Endothelial cell (in vitro differentiated cells): Measurements from ENCODE around the gene MMP24. TPM values are rescaled to one million over a fixed set of nuclear protein-coding genes. Genes with fewer than 3 reads are reported as not detected.
A peak's percentile ranks its signal among the peaks of the same experiment; 100 is the strongest.
"Not testable (repeated sequence)": the region's sequence is repeated elsewhere in the genome, so short reads cannot be mapped to it uniquely, and the experiment has no call there.

Experiments
- DNase-seq: peaks from one replicate; pipeline ENCODE4 v3.0.0; 2021; ENCODE audit warnings: low spot score
- H3K27ac Mint-ChIP-seq: one replicate; pipeline ENCODE4 v1.8.0; 2021; ENCODE audit warnings: mixed read lengths, inconsistent platforms; ENCODE audit not compliant: unreplicated experiment
- H3K27me3 Mint-ChIP-seq: one replicate; pipeline ENCODE4 v1.8.0; 2021; ENCODE audit warnings: mild to moderate bottlenecking, moderate library complexity, mixed read lengths, inconsistent platforms; ENCODE audit not compliant: unreplicated experiment
- H3K36me3 Mint-ChIP-seq: one replicate; pipeline ENCODE4 v1.8.0; 2021; ENCODE audit warnings: mild to moderate bottlenecking, low read depth, mixed read lengths, inconsistent platforms; ENCODE audit not compliant: unreplicated experiment
- H3K4me1 Mint-ChIP-seq: one replicate; pipeline ENCODE4 v1.8.0; 2021; ENCODE audit warnings: mild to moderate bottlenecking, mixed read lengths, inconsistent platforms; ENCODE audit not compliant: unreplicated experiment
- H3K4me3 Mint-ChIP-seq: one replicate; pipeline ENCODE4 v1.8.0; 2021; ENCODE audit warnings: mild to moderate bottlenecking, mixed read lengths, inconsistent platforms; ENCODE audit not compliant: unreplicated experiment
- H3K9me3 Mint-ChIP-seq: one replicate; pipeline ENCODE4 v1.8.0; 2021; ENCODE audit warnings: mixed read lengths, inconsistent platforms; ENCODE audit not compliant: unreplicated experiment
- total RNA-seq: library from RNA; stranded (reverse); fragmentation: NEBNext Ultra II Directional; extraction: Animal tissue kit (Norgen Biotek cat#: 25700); gene quantifications from one replicate; pipeline ENCODE4 v1.2.1, GENCODE V29; 2021; ENCODE audit not compliant: unreplicated experiment
- TF ChIP-seq, protein P1 (sequence below): fragments of 200-600 bp; sonication (generic); IDR thresholded peaks from one replicate; pipeline ENCODE4 v1.5.0; 2021; ENCODE audit warnings: antibody characterized with exemption; ENCODE audit not compliant: unreplicated experiment

Gene MMP24
- total RNA-seq, 1 donor from 2014 or later, result 9.1 TPM

DNA sequence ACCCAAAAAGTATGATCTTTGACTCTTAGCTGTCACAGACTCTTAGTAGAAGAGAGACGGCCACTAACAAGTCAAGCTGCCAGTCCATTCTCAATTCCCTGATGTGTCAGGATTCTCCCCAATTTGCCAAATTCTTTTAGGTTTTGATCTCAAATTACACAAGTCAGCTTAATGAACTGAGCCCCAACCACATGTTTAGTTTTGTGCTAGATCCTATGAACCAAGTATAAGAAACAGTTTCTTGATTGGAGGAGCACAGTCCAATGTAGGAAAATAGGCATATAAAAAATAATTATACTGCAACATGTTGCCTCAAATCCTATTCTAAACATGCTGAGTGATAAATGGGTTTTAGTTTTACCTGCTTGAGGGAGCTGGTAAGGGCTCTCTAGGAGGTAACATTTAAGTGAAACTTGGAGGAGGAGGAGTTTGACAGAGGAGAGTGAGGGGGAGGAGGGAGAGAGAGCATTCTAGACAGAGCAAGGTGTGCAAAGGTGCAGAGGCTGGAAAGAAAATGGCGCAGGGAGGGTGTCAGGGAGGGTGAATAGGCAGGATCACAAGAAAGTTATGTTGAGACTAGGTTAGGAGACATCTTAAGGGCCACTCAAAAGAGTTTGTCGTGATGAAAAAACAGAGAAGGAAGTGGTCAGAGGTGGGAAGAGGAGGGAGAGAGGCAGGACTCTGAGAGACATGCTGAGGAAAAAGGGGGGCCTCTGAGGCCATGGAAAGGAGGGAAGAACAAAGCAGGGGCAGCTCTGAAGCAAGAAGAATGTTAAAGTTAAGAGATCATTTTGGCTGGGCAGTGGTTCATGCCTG, 88.5 kb downstream of the MMP24 start:
- H3K4me1 Mint-ChIP-seq, result peaks cover 36% of the 10 kb centered on the region
- H3K36me3 Mint-ChIP-seq, result no peaks in the 10 kb centered on the region
- no peaks in the 10 kb centered on the region for H3K27me3 Mint-ChIP-seq
- DNase-seq, result no peak
- no peak overlapping the region for H3K4me3 Mint-ChIP-seq
- H3K27ac Mint-ChIP-seq, result peak overlapping the region; percentile 9
- TF ChIP-seq, protein P1, sequence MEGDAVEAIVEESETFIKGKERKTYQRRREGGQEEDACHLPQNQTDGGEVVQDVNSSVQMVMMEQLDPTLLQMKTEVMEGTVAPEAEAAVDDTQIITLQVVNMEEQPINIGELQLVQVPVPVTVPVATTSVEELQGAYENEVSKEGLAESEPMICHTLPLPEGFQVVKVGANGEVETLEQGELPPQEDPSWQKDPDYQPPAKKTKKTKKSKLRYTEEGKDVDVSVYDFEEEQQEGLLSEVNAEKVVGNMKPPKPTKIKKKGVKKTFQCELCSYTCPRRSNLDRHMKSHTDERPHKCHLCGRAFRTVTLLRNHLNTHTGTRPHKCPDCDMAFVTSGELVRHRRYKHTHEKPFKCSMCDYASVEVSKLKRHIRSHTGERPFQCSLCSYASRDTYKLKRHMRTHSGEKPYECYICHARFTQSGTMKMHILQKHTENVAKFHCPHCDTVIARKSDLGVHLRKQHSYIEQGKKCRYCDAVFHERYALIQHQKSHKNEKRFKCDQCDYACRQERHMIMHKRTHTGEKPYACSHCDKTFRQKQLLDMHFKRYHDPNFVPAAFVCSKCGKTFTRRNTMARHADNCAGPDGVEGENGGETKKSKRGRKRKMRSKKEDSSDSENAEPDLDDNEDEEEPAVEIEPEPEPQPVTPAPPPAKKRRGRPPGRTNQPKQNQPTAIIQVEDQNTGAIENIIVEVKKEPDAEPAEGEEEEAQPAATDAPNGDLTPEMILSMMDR, result no peak
- no peaks in the 10 kb centered on the region for H3K9me3 Mint-ChIP-seq

DNA sequence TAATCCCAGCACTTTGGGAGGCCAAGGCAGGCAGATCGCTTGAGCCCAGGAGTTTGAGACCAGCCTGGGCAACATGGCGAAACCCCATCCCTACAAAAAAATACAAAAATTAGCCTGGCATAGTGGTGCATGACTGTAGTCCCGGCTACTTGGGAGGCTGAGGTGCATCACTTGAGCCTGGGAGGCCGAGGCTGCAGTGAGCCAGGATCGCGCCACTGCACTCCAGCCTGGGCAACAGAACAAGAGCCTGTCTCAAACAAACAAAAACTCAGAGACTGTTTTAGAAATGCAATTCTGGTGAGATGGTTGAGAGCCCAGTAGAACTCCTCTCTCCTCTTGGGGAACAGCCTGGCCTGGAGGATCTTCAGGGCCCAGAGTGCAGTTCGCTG, 89.1 kb downstream of the MMP24 start:
- H3K27ac Mint-ChIP-seq, H3K4me3 Mint-ChIP-seq, H3K9me3 Mint-ChIP-seq, DNase-seq, H3K36me3 Mint-ChIP-seq, H3K27me3 Mint-ChIP-seq: not testable (repeated sequence)
- H3K4me1 Mint-ChIP-seq, result peaks cover 42% of the 10 kb centered on the region

DNA sequence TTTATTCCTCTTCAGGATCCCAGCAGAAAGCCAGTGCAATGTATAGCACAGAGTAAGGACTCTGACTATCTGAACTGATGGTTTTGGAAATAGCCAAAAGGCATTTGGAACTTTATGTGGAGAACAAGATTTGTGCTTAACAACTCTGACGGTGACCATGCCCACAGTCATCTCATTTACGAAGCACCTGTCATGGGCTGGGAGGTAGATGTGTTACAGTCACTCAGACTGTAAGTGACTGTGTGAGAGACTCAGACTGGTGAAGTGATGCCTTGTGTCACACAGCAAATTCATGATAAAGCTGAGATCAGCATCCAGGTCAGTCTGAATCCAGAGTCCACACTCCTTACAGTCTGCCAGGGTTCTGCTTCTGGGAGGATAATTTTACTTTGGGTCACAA, 89.6 kb downstream of the MMP24 start:
- TF ChIP-seq, protein P1, result no peak
- peak overlapping the region; percentile 26 for H3K27ac Mint-ChIP-seq
- H3K27me3 Mint-ChIP-seq, result no peaks in the 10 kb centered on the region
- H3K36me3 Mint-ChIP-seq, result no peaks in the 10 kb centered on the region
- H3K9me3 Mint-ChIP-seq, result no peaks in the 10 kb centered on the region
- H3K4me1 Mint-ChIP-seq, result peaks cover 44% of the 10 kb centered on the region
- no peak overlapping the region for H3K4me3 Mint-ChIP-seq
- DNase-seq, result no peak

DNA sequence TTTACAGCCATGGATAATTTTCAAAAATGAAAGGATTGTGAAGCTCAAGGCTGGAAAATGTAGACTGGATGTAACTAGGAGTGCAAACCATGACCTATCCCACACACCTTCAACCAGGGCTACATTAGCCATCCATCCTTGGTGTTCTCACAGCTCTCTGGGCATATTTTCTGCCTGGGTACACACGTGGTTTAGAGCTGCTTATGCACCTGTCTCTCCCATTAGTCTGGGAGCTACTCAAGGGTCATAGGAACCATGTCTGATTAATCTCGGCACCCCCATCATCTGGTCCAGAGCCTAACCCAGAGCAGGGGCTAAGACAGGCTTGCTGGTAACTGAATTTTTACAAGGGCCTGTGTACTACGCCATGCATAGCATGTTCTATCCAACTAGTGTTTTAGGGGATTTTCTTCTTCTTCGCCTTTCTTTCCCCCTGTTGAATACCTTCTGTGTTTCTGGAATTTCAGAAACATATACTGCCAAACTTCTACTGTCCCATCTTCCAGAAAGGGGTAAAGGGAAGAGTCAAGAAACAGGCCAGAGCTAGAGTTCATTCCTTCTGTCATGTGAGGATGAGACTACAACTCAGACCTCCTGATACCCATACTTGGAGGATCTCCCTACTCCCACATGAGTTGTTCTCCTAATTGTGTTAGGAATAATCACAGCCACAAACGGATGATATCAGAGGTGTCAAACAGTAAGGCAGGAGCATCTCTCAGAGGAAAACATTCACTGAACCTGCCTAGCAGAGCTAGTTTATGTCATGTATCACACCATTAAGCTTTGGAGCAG, 91.1 kb downstream of the MMP24 start:
- Mint-ChIP-seq H3K36me3 (no peaks in the 10 kb centered on the region), H3K27me3 (no peaks in the 10 kb centered on the region), H3K9me3 (no peaks in the 10 kb centered on the region), H3K4me3 (no peak overlapping the region), H3K4me1 (peaks cover 38% of the 10 kb centered on the region), H3K27ac (no peak overlapping the region)
- DNase-seq, result no peak
- TF ChIP-seq, protein P1, result no peak

DNA sequence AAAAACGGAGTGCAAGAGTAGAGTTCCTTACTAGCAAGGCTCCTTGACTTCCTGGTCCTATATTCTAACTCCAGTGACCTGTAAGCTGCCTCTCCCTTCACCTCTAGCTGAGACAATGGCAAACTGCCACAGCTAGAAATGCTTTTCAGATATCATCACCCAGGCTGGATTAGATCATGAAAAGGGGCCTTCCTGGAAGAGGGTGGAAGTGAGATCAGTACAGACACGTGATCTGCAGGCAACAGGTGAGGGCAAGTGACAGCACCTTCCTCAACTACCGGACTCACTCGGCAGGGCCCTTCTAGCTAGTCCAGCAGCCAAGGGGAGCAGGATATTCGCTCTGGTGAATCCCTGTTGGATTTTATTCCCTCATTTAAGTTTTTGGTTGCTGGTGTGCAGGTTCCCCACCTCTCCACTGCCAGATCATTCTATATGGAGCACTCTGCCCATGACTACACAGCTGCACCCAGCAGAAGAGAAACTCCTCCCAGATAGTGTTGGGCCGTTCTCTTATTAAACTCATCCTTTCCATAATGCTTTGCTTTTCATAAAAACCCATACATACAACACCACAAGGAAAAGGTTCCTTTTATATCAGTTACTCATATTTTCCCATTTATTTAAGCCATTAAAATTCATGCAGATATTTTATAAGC, 92.1 kb downstream of the MMP24 start:
- Mint-ChIP-seq H3K4me1 (peaks cover 36% of the 10 kb centered on the region), H3K27ac (no peak overlapping the region), H3K9me3 (no peaks in the 10 kb centered on the region), H3K4me3 (no peak overlapping the region), H3K27me3 (no peaks in the 10 kb centered on the region), H3K36me3 (no peaks in the 10 kb centered on the region)
- no peak for DNase-seq
- TF ChIP-seq, protein P1, result no peak
